Endometrial microvascular endothelial cells (primary cell): Measurements from ENCODE around the gene CHD8. TPM values are rescaled to one million over a fixed set of nuclear protein-coding genes. Genes with fewer than 3 reads are reported as not detected.
"Not testable (repeated sequence)": the region's sequence is repeated elsewhere in the genome, so short reads cannot be mapped to it uniquely, and the experiment has no call there.

Experiments used
- in situ Hi-C: cut with HindIII; loops from 2 replicates; pipeline ENCODE4 v1.10.0; 2017; ENCODE audit warnings: low sequenced_read_pairs, low pct_unique_long_range_greater_than_20kb; ENCODE audit errors: inconsistent ontology term
- total RNA-seq: library from RNA; depleted of rRNA; stranded (reverse); fragments of >200 nt; gene quantifications from one replicate; pipeline ENCODE4 v1.2.3, GENCODE V29; 2015; ENCODE audit errors: inconsistent ontology term

Gene CHD8
- total RNA-seq, 1 donor from 2014 or later = 38.2 TPM

- in situ Hi-C loops = no loop called here
Observed at GRCh38 chr14:21449899-21450216, 6.1 kb downstream of the CHD8 start.

GRCh38 chr14:21442657-21443056, 13.3 kb downstream of the CHD8 start:
- in situ Hi-C loops = not testable (repeated sequence)

GRCh38 chr14:21440859-21441258, 15.1 kb downstream of the CHD8 start:
- in situ Hi-C loops = no loop called here

GRCh38 chr14:21437063-21437901, 18.6 kb downstream of the CHD8 start:
- in situ Hi-C loops = no loop called here

GRCh38 chr14:21436567-21437062, 19.3 kb downstream of the CHD8 start:
- in situ Hi-C loops = no loop called here

GRCh38 chr14:21431126-21431525, 24.8 kb downstream of the CHD8 start:
- in situ Hi-C loops = no loop called here

GRCh38 chr14:21428930-21429329, 27.0 kb downstream of the CHD8 start:
- in situ Hi-C loops = no loop called here

- in situ Hi-C loops = no loop called here
Observed at GRCh38 chr14:21426692-21427091, 29.2 kb downstream of the CHD8 start.

- in situ Hi-C loops = no loop called here
Observed at GRCh38 chr14:21419528-21419927, 36.4 kb downstream of the CHD8 start.

- in situ Hi-C loops = no loop called here
Observed at GRCh38 chr14:21415329-21415728, 40.6 kb downstream of the CHD8 start.

GRCh38 chr14:21414137-21414631, 41.7 kb downstream of the CHD8 start:
- in situ Hi-C loops = no loop called here

- in situ Hi-C loops = no loop called here
Observed at GRCh38 chr14:21408147-21408546, 47.8 kb downstream of the CHD8 start.

GRCh38 chr14:21406213-21406612, 49.7 kb downstream of the CHD8 start:
- in situ Hi-C loops = no loop called here

- in situ Hi-C loops = no loop called here
Observed at GRCh38 chr14:21405097-21405496, 50.8 kb downstream of the CHD8 start.

- in situ Hi-C loops = no loop called here
Observed at GRCh38 chr14:21399311-21399870, 56.5 kb downstream of the CHD8 start.

- in situ Hi-C loops = no loop called here
Observed at GRCh38 chr14:21398901-21399300, 57.0 kb downstream of the CHD8 start.

- in situ Hi-C loops = no loop called here
Observed at GRCh38 chr14:21395450-21395849, 60.5 kb downstream of the CHD8 start.

- in situ Hi-C loops = no loop called here
Observed at GRCh38 chr14:21385188-21385904, 70.6 kb downstream of the CHD8 start.

- in situ Hi-C loops = no loop called here
Observed at GRCh38 chr14:21384494-21384851, 71.5 kb downstream of the CHD8 start.
